Suprapubic skin (tissue), 4 donors: ENCODE results near the gene DRC3. TPM values are rescaled to one million over a fixed set of nuclear protein-coding genes. Genes with fewer than 3 reads are reported as not detected.

Experiments used
- DNase-seq, 2 donors: peaks; one replicate each; pipeline ENCODE4 v3.0.0-alpha.2; 2019; ENCODE audit warnings: low spot score in 2 of 2
- H3K27ac ChIP-seq: fragments of 200-600 bp; sonication (generic); one replicate; pipeline ENCODE4 v1.5.1; 2019
- H3K27me3 ChIP-seq: fragments of 200-600 bp; sonication (generic); one replicate; pipeline ENCODE4 v1.5.1; 2019
- H3K36me3 ChIP-seq: fragments of 200-600 bp; sonication (generic); one replicate; pipeline ENCODE4 v1.5.1; 2019
- H3K4me1 ChIP-seq: fragments of 200-600 bp; sonication (generic); one replicate; pipeline ENCODE4 v1.5.1; 2019
- H3K4me3 ChIP-seq: fragments of 200-600 bp; sonication (generic); one replicate; pipeline ENCODE4 v1.5.1; 2019; ENCODE audit warnings: mild to moderate bottlenecking
- H3K9me3 ChIP-seq: fragments of 200-600 bp; sonication (generic); one replicate; pipeline ENCODE4 v1.5.1; 2019
- CTCF ChIP-seq, 2 donors: fragments of 200-600 bp in 1 of 2; fragments of 450-650 bp in 1 of 2; sonication (generic) in 1 of 2; IDR thresholded peaks; one replicate each; pipeline ENCODE4 v1.5.1; 2016 to 2019; ENCODE audit warnings: antibody characterized with exemption in 2 of 2, mild to moderate bottlenecking in 1 of 2, moderate library complexity in 1 of 2
- EP300 ChIP-seq: sonication (generic); formaldehyde crosslinking; IDR thresholded peaks from one replicate; pipeline ENCODE4 v1.6.1; 2017; ENCODE audit warnings: antibody characterized with exemption
- POLR2A ChIP-seq, 2 donors: fragments of 450-650 bp; IDR thresholded peaks; one replicate each; pipeline ENCODE4 v1.6.1; 2017; ENCODE audit warnings: antibody characterized with exemption in 2 of 2, mild to moderate bottlenecking in 2 of 2, moderate library complexity in 2 of 2
- POLR2AphosphoS5 ChIP-seq, 3 donors: sonication (generic); formaldehyde crosslinking; IDR thresholded peaks; one replicate each; pipeline ENCODE4 v1.6.1; 2017; ENCODE audit warnings: antibody characterized with exemption in 3 of 3
- WGBS: methylation state at CpG from one replicate; pipeline ENCODE4 v1.1.5; 2018; 5-methylcytosine and 5-hydroxymethylcytosine counted together
- total RNA-seq, 4 donors: library from RNA; depleted of rRNA; stranded (reverse); fragments of >200 nt; gene quantifications; one replicate each; pipeline ENCODE4 v1.1.0, GENCODE V29; 2016

DRC3 gene
- total RNA-seq, 4 donors from 2014 or later: 2.0 to 10.6 (median 5.5) TPM

GRCh38 chr17:17970699-17971430, 1.8 kb upstream of the DRC3 start:
- TF ChIP-seq POLR2A (IDR thresholded peaks at IDR 0.05) (no peak), CTCF (IDR thresholded peaks at IDR 0.05) (no peak), POLR2AphosphoS5 (IDR thresholded peaks at IDR 0.05) (no peak), EP300 (no peak)
- DNase-seq: no peak
- Histone ChIP-seq H3K4me3 (peak overlapping the region; percentile 78), H3K4me1 (peaks cover 56% of the 10 kb centered on the region), H3K9me3 (no peaks in the 10 kb centered on the region), H3K36me3 (no peaks in the 10 kb centered on the region), H3K27ac (peak overlapping the region; percentile 93), H3K27me3 (no peaks in the 10 kb centered on the region)
- WGBS: 35% methylated on average over 1 of the region's 1 CpG

- WGBS: 0% methylated on average over 3 of the region's 33 CpGs
- Histone ChIP-seq H3K27ac (peak overlapping the region; percentile 93), H3K4me1 (peaks cover 52% of the 10 kb centered on the region), H3K27me3 (no peaks in the 10 kb centered on the region), H3K36me3 (no peaks in the 10 kb centered on the region), H3K9me3 (no peaks in the 10 kb centered on the region), H3K4me3 (peak overlapping the region; percentile 78)
- TF ChIP-seq POLR2A (IDR thresholded peaks at IDR 0.05): no peak
- TF ChIP-seq CTCF (IDR thresholded peaks at IDR 0.05): no peak
- no peak for TF ChIP-seq POLR2AphosphoS5 (IDR thresholded peaks at IDR 0.05)
- TF ChIP-seq EP300: no peak
- DNase-seq: peak; percentile 83 to 86
These were observed 1.1 kb upstream of the DRC3 start for GRCh38 chr17:17971431-17972125.

GRCh38 chr17:17972952-17973254, 241 bp downstream of the DRC3 start:
- WGBS: 3% methylated on average over 10 of the region's 13 CpGs
- TF ChIP-seq POLR2AphosphoS5 (IDR thresholded peaks at IDR 0.05): no peak
- TF ChIP-seq EP300: no peak
- no peak for TF ChIP-seq CTCF (IDR thresholded peaks at IDR 0.05)
- no peak for TF ChIP-seq POLR2A (IDR thresholded peaks at IDR 0.05)
- H3K4me3 ChIP-seq: peak overlapping the region; percentile 78
- H3K27ac ChIP-seq: peak overlapping the region; percentile 51
- H3K36me3 ChIP-seq: no peaks in the 10 kb centered on the region
- no peaks in the 10 kb centered on the region for H3K27me3 ChIP-seq
- no peaks in the 10 kb centered on the region for H3K9me3 ChIP-seq
- no peak for DNase-seq
- peaks cover 39% of the 10 kb centered on the region for H3K4me1 ChIP-seq

GRCh38 chr17:17975436-17975835, 2.8 kb downstream of the DRC3 start:
- no peaks in the 10 kb centered on the region for H3K27me3 ChIP-seq
- H3K4me3 ChIP-seq: no peak overlapping the region
- DNase-seq: no peak
- no peak for TF ChIP-seq CTCF (IDR thresholded peaks at IDR 0.05)
- no peak for TF ChIP-seq POLR2A (IDR thresholded peaks at IDR 0.05)
- no peak for TF ChIP-seq POLR2AphosphoS5 (IDR thresholded peaks at IDR 0.05)
- TF ChIP-seq EP300: no peak
- H3K9me3 ChIP-seq: no peaks in the 10 kb centered on the region
- no peaks in the 10 kb centered on the region for H3K36me3 ChIP-seq
- 84% methylated on average over 8 of the region's 8 CpGs for WGBS
- H3K4me1 ChIP-seq: peaks cover 32% of the 10 kb centered on the region
- H3K27ac ChIP-seq: no peak overlapping the region

GRCh38 chr17:17976931-17977570, 4.4 kb downstream of the DRC3 start:
- Histone ChIP-seq H3K9me3 (no peaks in the 10 kb centered on the region), H3K36me3 (no peaks in the 10 kb centered on the region), H3K27me3 (no peaks in the 10 kb centered on the region), H3K4me3 (no peak overlapping the region), H3K27ac (no peak overlapping the region), H3K4me1 (peaks cover 19% of the 10 kb centered on the region)
- TF ChIP-seq CTCF (IDR thresholded peaks at IDR 0.05) (no peak), POLR2A (IDR thresholded peaks at IDR 0.05) (no peak), EP300 (no peak), POLR2AphosphoS5 (IDR thresholded peaks at IDR 0.05) (no peak)
- no peak for DNase-seq
- WGBS: 83% methylated on average over 10 of the region's 10 CpGs
